ENCODE measurements around the gene GREB1L. TPM values are rescaled to one million over a fixed set of nuclear protein-coding genes. Genes with fewer than 3 reads are reported as not detected.

GREB1L gene
- polyA plus RNA-seq, 1 donor from 2014 or later: 23.3 TPM

- Histone ChIP-seq H3K9me2 (ENCODE audit: insufficient read depth, low read length) (no peaks in the 10 kb centered on the region), H3K9me3 (ENCODE audit: low read length) (peaks cover 3% of the 10 kb centered on the region), H3K79me2 (replicated peaks; ENCODE audit: insufficient read depth, low read length) (no peaks in the 10 kb centered on the region), H2AFZ (ENCODE audit: low read depth, low read length) (no peak overlapping the region), H3F3A (ENCODE audit: insufficient read depth, low read length, poor library complexity, severe bottlenecking) (no peaks in the 10 kb centered on the region), H3K4me3 (ENCODE audit: low read length) (no peak overlapping the region), H4K20me1 (ENCODE audit: insufficient read depth) (no peaks in the 10 kb centered on the region), H3K27me3 (ENCODE audit: insufficient read depth, low read depth, low read length) (no peaks in the 10 kb centered on the region), H3K36me3 (ENCODE audit: insufficient read depth, low read length) (no peaks in the 10 kb centered on the region), H3K27ac (ENCODE audit: low read length) (no peak overlapping the region), H3K9ac (ENCODE audit: low read length) (no peak overlapping the region), H3K4me2 (ENCODE audit: low read length) (no peak overlapping the region)
- no peak for TF ChIP-seq MXI1 (conservative IDR thresholded peaks at IDR 0.05; ENCODE audit: poor library complexity, severe bottlenecking)
- no peak for TF ChIP-seq CTCF (IDR thresholded peaks at IDR 0.05; ENCODE audit: poor library complexity, severe bottlenecking)
- TF ChIP-seq EZH2 (IDR thresholded peaks at IDR 0.05; ENCODE audit: borderline replicate concordance, insufficient read depth, low read length, poor library complexity, severe bottlenecking): no peak
- no peak for TF ChIP-seq REST (IDR thresholded peaks at IDR 0.05; ENCODE audit: borderline replicate concordance)
- no peak for TF ChIP-seq POLR2AphosphoS5 (IDR thresholded peaks at IDR 0.05)
- no peak for TF ChIP-seq RAD21 (conservative IDR thresholded peaks at IDR 0.05)
- no peak for TF ChIP-seq EP300 (conservative IDR thresholded peaks at IDR 0.05; ENCODE audit: poor library complexity, severe bottlenecking)
- no peak for TF ChIP-seq SMC3 (conservative IDR thresholded peaks at IDR 0.05; ENCODE audit: poor library complexity)
- no peak for TF ChIP-seq TAF1 (IDR thresholded peaks at IDR 0.05; ENCODE audit: low read depth)
Measured at GRCh38 chr18:21303445-21303844, 61.4 kb downstream of the GREB1L start.

- no peaks in the 10 kb centered on the region for H3K36me3 ChIP-seq (ENCODE audit: insufficient read depth, low read length)
- no peaks in the 10 kb centered on the region for H4K20me1 ChIP-seq (ENCODE audit: insufficient read depth)
- H3K9ac ChIP-seq (ENCODE audit: low read length): no peak overlapping the region
- no peak overlapping the region for H3K4me3 ChIP-seq (ENCODE audit: low read length)
- no peak overlapping the region for H3K27ac ChIP-seq (ENCODE audit: low read length)
- H2AFZ ChIP-seq (ENCODE audit: low read depth, low read length): no peak overlapping the region
- H3K79me2 ChIP-seq (replicated peaks; ENCODE audit: insufficient read depth, low read length): no peaks in the 10 kb centered on the region
- H3K4me2 ChIP-seq (ENCODE audit: low read length): no peak overlapping the region
- H3K9me2 ChIP-seq (ENCODE audit: insufficient read depth, low read length): no peaks in the 10 kb centered on the region
- H3K9me3 ChIP-seq (ENCODE audit: low read length): peaks cover 3% of the 10 kb centered on the region
- TF ChIP-seq MXI1 (conservative IDR thresholded peaks at IDR 0.05; ENCODE audit: poor library complexity, severe bottlenecking) (no peak), EZH2 (IDR thresholded peaks at IDR 0.05; ENCODE audit: borderline replicate concordance, insufficient read depth, low read length, poor library complexity, severe bottlenecking) (no peak), SMC3 (conservative IDR thresholded peaks at IDR 0.05; ENCODE audit: poor library complexity) (no peak), TAF1 (IDR thresholded peaks at IDR 0.05; ENCODE audit: low read depth) (no peak), CTCF (IDR thresholded peaks at IDR 0.05; ENCODE audit: poor library complexity, severe bottlenecking) (no peak), POLR2AphosphoS5 (IDR thresholded peaks at IDR 0.05) (no peak), RAD21 (conservative IDR thresholded peaks at IDR 0.05) (no peak), REST (IDR thresholded peaks at IDR 0.05; ENCODE audit: borderline replicate concordance) (no peak), EP300 (conservative IDR thresholded peaks at IDR 0.05; ENCODE audit: poor library complexity, severe bottlenecking) (no peak)
- H3K27me3 ChIP-seq (ENCODE audit: insufficient read depth, low read depth, low read length): no peaks in the 10 kb centered on the region
- no peaks in the 10 kb centered on the region for H3F3A ChIP-seq (ENCODE audit: insufficient read depth, low read length, poor library complexity, severe bottlenecking)
Measured at GRCh38 chr18:21303895-21304294, 61.9 kb downstream of the GREB1L start.
